Neural progenitor cell (in vitro differentiated cells): Measurements from ENCODE around the gene TOB1.

ENCODE experiments used
- CTCF ChIP-seq: fragments of 200-600 bp; sonication (generic); IDR thresholded peaks from 2 replicates; pipeline ENCODE4 v1.5.1; 2017; ENCODE audit warnings: antibody characterized with exemption, mild to moderate bottlenecking
- EZH2phosphoT487 ChIP-seq: fragments of 200-600 bp; sonication (generic); IDR thresholded peaks from 2 replicates; pipeline ENCODE4 v1.6.1; 2017; ENCODE audit warnings: antibody characterized with exemption

DNA sequence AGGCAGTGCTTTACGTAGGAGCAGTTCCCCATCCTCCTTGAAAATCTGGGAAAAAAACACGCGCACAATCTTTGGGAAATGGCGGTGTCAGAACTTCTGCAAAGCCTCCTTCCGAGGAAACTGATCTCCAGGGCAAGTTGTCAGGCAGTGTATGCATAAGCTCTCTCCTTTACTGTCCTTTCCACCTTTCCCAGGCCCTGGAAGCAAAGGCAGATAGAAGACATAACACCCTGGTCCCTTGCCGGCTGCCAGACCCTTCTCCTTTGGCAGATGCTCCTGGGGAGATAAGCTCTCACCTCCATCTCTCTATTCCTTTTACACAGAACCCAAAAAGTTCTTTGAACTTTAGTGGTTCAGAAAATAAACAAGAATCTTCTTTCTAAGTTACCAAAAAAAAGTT lies 12.4 kb downstream of the TOB1 start:
- TF ChIP-seq CTCF, result no peak
- no peak for TF ChIP-seq EZH2phosphoT487
